Activated CD4-positive, alpha-beta T cell treated with anti-CD3 and anti-CD28 coated beads for 4 hours (primary cell): ENCODE data around the gene LRMDA.

Experiments used
- DNase-seq, 2 donors: peaks; one replicate each; pipeline ENCODE4 v3.0.0-alpha.2; 2020

The LRMDA gene

GRCh38 chr10:76301950-76302349 lies 870.5 kb downstream of the LRMDA start:
- no peak for DNase-seq

- no peak for DNase-seq
Observed at GRCh38 chr10:76302481-76302880, 871.1 kb downstream of the LRMDA start.

GRCh38 chr10:76302961-76303630 lies 871.7 kb downstream of the LRMDA start:
- DNase-seq, result no peak

GRCh38 chr10:76303682-76304316 lies 872.4 kb downstream of the LRMDA start:
- peak; percentile 5 to 46 for DNase-seq

GRCh38 chr10:76305930-76306615 lies 874.6 kb downstream of the LRMDA start:
- no peak for DNase-seq

- no peak for DNase-seq
Observed at GRCh38 chr10:76306856-76307255, 875.4 kb downstream of the LRMDA start.

- no peak for DNase-seq
Observed at GRCh38 chr10:76309070-76309469, 877.6 kb downstream of the LRMDA start.

GRCh38 chr10:76309741-76310587 lies 878.5 kb downstream of the LRMDA start:
- no peak for DNase-seq

- DNase-seq, result no peak
Observed at GRCh38 chr10:76310588-76311080, 879.2 kb downstream of the LRMDA start.

- DNase-seq, result no peak
Observed at GRCh38 chr10:76311752-76312636, 880.6 kb downstream of the LRMDA start.

GRCh38 chr10:76315240-76315639 lies 883.8 kb downstream of the LRMDA start:
- DNase-seq, result no peak

- no peak for DNase-seq
Observed at GRCh38 chr10:76316234-76316633, 884.8 kb downstream of the LRMDA start.

GRCh38 chr10:76317078-76317477 lies 885.7 kb downstream of the LRMDA start:
- DNase-seq, result no peak

- DNase-seq, result no peak
Observed at GRCh38 chr10:76318211-76318610, 886.8 kb downstream of the LRMDA start.

GRCh38 chr10:76319661-76320060 lies 888.2 kb downstream of the LRMDA start:
- no peak for DNase-seq

GRCh38 chr10:76324283-76324682 lies 892.9 kb downstream of the LRMDA start:
- no peak for DNase-seq

- DNase-seq, result no peak
Observed at GRCh38 chr10:76327441-76327840, 896.0 kb downstream of the LRMDA start.

GRCh38 chr10:76328348-76328747 lies 896.9 kb downstream of the LRMDA start:
- DNase-seq, result no peak

GRCh38 chr10:76329891-76330575 lies 898.6 kb downstream of the LRMDA start:
- DNase-seq, result no peak

- DNase-seq, result no peak
Observed at GRCh38 chr10:76331742-76332141, 900.3 kb downstream of the LRMDA start.

- DNase-seq, result no peak
Observed at GRCh38 chr10:76333326-76333725, 901.9 kb downstream of the LRMDA start.
